Osteocyte (in vitro differentiated cells): Measurements from ENCODE around the gene ZNF865. TPM values are rescaled to one million over a fixed set of nuclear protein-coding genes. Genes with fewer than 3 reads are reported as not detected.

ENCODE experiments used
- DNase-seq: peaks from one replicate; pipeline ENCODE4 v3.0.0; 2021; ENCODE audit warnings: mixed read lengths; ENCODE audit not compliant: unreplicated experiment; ENCODE audit errors: extremely low spot score
- H3K27ac Mint-ChIP-seq: one replicate; pipeline ENCODE4 v1.8.0; 2021; ENCODE audit warnings: mild to moderate bottlenecking, mixed read lengths; ENCODE audit not compliant: unreplicated experiment
- H3K27me3 Mint-ChIP-seq: one replicate; pipeline ENCODE4 v1.8.0; 2021; ENCODE audit warnings: mixed read lengths; ENCODE audit not compliant: unreplicated experiment
- H3K36me3 Mint-ChIP-seq: one replicate; pipeline ENCODE4 v1.8.0; 2021; ENCODE audit warnings: mixed read lengths; ENCODE audit not compliant: unreplicated experiment
- H3K4me1 Mint-ChIP-seq: one replicate; pipeline ENCODE4 v1.8.0; 2021; ENCODE audit warnings: mixed read lengths; ENCODE audit not compliant: unreplicated experiment
- H3K4me3 Mint-ChIP-seq: one replicate; pipeline ENCODE4 v1.8.0; 2021; ENCODE audit warnings: mild to moderate bottlenecking, moderate library complexity, mixed read lengths; ENCODE audit not compliant: unreplicated experiment
- H3K9me3 Mint-ChIP-seq: one replicate; pipeline ENCODE4 v1.8.0; 2021; ENCODE audit warnings: mixed read lengths; ENCODE audit not compliant: unreplicated experiment
- total RNA-seq: library from RNA; stranded (reverse); gene quantifications from 2 replicates; pipeline ENCODE4 v1.2.1, GENCODE V29; 2021
- TF ChIP-seq, protein P1 (sequence below): fragments of 200-600 bp; sonication (generic); IDR thresholded peaks from 2 replicates; pipeline ENCODE4 v1.5.0; 2021; ENCODE audit warnings: antibody characterized with exemption, mild to moderate bottlenecking, moderate library complexity

The ZNF865 gene
- total RNA-seq, 1 donor from 2014 or later = 19.2 TPM

DNA sequence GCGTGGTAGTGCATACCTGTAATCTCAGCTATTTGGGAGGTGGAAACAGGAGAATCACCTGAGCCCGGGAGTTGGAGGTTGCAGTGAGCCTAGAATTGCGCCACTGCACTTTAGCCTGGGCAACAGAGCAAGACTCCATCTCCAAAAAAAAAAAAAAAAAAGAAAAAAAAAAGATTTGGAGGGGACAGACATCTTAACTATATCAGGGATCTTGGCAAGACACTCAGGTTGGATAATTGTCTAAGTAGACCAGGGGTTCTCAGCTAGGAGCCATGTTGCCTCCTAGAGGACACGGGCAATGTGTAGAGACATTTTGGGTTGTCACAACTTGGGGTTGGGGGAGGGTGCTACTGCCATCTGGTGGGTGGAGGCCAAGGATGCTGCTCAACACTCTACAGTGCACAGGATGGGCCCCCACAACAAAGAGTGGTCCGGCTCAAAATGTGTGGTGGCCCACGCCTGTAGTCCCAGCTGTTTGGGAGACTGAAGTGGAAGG is 33.5 kb downstream of the ZNF865 start:
- Mint-ChIP-seq H3K27me3 (no peaks in the 10 kb centered on the region), H3K27ac (peak overlapping the region; percentile 71), H3K4me3 (peak overlapping the region; percentile 46), H3K36me3 (peaks cover 10% of the 10 kb centered on the region), H3K4me1 (peaks cover 67% of the 10 kb centered on the region), H3K9me3 (no peaks in the 10 kb centered on the region)
- no peak for DNase-seq
- TF ChIP-seq, protein P1, sequence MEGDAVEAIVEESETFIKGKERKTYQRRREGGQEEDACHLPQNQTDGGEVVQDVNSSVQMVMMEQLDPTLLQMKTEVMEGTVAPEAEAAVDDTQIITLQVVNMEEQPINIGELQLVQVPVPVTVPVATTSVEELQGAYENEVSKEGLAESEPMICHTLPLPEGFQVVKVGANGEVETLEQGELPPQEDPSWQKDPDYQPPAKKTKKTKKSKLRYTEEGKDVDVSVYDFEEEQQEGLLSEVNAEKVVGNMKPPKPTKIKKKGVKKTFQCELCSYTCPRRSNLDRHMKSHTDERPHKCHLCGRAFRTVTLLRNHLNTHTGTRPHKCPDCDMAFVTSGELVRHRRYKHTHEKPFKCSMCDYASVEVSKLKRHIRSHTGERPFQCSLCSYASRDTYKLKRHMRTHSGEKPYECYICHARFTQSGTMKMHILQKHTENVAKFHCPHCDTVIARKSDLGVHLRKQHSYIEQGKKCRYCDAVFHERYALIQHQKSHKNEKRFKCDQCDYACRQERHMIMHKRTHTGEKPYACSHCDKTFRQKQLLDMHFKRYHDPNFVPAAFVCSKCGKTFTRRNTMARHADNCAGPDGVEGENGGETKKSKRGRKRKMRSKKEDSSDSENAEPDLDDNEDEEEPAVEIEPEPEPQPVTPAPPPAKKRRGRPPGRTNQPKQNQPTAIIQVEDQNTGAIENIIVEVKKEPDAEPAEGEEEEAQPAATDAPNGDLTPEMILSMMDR = peak; percentile 60

DNA sequence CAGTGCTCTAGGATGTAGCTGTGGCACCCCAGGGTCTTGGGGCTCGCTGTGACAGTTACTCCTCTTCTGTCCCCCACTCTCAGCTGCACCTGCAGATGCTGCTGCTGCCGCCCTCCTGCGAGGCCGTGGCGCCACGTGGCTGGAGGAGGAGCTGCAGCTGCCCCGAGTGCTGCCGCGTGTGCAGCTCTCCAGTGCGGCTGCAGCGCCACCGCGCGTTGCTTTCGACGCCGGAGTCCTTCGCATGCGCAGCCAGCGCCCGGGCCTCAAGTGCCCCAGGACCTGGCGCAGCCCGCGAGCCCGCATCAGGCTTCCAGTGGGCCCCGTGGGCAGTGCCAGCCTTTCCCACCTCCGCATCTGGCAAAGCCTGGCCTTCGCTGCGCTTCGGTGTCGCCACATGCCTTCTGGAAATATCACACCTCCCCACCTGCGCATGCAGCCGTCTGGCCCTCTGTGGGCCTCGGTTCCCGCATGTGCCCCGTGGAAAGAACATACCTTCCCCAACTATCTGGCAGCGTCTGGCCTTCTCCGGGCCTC is 34.7 kb downstream of the ZNF865 start:
- Mint-ChIP-seq H3K4me1 (peaks cover 69% of the 10 kb centered on the region), H3K4me3 (peak overlapping the region; percentile 82), H3K27me3 (no peaks in the 10 kb centered on the region), H3K9me3 (no peaks in the 10 kb centered on the region), H3K36me3 (peaks cover 7% of the 10 kb centered on the region), H3K27ac (peak overlapping the region; percentile 94)
- DNase-seq = no peak
- TF ChIP-seq, protein P1 = peak; percentile 21

DNA sequence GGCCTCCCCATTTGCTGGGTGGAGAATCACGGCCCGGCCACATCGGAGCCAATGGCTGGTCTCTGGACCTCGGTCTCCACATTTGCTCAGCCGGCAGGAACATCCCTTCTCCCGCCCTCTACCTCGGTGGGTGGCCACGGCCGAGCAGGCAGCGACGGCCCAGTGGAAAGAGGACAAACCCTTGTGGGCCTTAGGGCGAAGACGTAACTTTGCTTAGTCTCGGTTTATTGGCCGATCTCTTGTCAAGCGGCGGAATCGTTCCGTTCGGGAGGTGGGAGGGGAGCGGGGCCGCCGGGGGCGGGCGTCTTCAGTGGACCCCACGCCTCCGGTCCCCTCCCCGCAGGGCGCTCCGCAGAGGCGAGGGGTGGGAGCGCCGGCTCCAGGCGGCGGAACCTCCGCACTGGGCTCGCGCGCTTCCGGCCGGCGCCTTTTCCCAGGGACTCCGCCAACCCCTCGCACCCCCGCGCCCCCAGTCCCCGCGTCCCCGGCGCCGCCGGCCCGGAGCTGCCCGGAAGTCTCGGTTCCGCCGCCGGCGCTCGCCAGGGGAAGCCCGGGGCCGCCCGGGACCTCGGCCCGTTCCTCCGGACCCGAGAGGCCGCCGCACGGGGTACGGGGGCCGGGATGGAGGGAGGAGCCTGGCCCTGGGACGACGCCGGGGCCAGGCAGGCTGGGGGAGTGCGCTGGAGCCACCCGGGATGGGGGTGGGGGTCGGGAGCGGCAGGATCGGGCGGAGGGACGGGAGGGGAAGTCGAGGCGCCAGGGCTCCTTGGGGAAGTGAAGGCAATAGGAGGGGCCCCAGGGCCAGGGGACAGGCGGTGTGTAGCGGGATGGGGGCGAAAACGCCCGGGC is 35.4 kb downstream of the ZNF865 start, which contains the start of gene ZNF580:
ZNF580 (plus strand) TSS at position 426 of the 849 bp plus-strand sequence. CDS start 1,507 bp downstream, outside the sequence.
- Mint-ChIP-seq H3K27me3 (no peaks in the 10 kb centered on the region), H3K27ac (peak within 1 kb of the TSS; percentile 94), H3K4me3 (peak within 1 kb of the TSS; percentile 91), H3K36me3 (peaks cover 8% of the 10 kb centered on the region), H3K9me3 (no peaks in the 10 kb centered on the region), H3K4me1 (peaks cover 67% of the 10 kb centered on the region)
- TF ChIP-seq, protein P1 = no peak
- peak; percentile 92 for DNase-seq

DNA sequence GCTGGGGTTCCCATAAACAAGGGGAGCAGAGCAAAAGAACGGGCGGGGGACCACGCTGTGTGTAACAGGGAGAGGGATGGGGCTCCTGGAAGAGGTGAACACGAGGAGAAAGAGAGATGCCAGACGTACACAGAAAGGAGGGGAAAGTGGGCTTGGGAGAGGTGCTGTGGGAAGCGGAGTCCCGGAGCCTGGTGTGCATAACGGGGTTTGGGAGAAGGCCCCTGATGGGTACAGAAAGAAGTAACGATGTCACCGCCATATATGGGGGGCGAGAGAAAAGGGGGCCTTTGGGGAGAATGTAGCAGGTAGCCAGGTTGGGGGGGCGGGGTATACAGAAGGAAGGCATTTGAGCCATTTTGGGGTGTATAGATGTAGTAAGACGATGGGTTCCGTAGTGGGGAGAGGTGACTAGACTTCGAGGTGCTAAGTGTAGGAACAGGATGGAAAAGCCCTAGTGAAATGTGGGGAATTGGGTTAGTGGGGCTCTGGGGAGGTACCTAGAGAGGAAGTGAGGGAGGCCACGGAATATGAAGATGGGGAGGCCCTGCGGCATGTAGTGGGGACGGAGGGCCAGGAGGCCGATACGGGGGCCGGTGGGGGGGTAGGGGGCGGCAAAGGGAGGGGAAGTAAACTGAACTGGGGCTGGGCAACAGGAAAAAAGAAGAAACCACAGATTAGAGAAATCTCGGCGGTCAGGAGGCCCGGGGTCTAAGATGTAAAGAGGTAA is 36.1 kb downstream of the ZNF865 start:
- DNase-seq = no peak
- Mint-ChIP-seq H3K27me3 (no peaks in the 10 kb centered on the region), H3K9me3 (no peaks in the 10 kb centered on the region), H3K4me3 (peak overlapping the region; percentile 91), H3K27ac (peak overlapping the region; percentile 90), H3K36me3 (peaks cover 8% of the 10 kb centered on the region), H3K4me1 (peaks cover 59% of the 10 kb centered on the region)
- TF ChIP-seq, protein P1 = no peak
